GM18907 (cell line): ENCODE measurements around the gene CCDC178.
"Not testable (repeated sequence)": the region's sequence is repeated elsewhere in the genome, so short reads cannot be mapped to it uniquely, and the experiment has no call there.

Source experiments
- ATAC-seq: cut with Tn5 transposase; IDR thresholded peaks from one replicate; pipeline ENCODE4 v1.9.1; 2021; ENCODE audit warnings: mild to moderate bottlenecking, moderate library complexity; ENCODE audit not compliant: unreplicated experiment

CCDC178 gene

DNA sequence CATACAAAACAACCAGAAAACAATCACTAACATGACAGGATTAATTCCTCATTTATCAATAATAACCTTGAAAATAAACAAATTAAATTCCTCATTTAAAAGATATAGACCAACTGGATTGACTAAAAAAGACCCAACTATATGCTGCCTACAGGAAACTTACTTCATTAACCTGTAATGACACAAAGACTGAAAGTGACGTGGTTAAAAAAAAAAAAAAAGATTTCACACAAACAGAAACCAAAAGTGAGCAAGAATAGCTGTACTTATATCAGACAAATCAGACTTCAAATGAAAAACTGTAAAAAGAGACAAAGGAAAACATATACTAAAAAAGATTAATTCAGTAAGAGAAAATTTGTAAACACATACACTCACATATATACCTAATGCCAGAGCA is 201.2 kb downstream of the CCDC178 start:
- peak; percentile 75 for ATAC-seq

DNA sequence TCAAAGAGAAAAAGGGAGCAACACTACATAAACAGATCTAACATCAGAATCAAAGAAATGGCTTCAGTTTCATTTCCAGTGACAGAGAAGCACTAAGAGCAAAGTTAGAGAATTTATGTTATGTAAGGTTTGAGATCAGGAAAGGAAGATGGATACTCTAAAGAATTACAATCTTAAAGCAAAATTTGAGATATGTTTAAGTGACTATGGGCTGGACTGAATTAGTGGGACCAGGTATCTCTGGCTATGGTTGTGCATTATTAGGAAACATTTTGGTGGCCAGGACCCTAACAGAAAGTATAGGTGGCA is 208.2 kb downstream of the CCDC178 start:
- peak; percentile 28 for ATAC-seq

DNA sequence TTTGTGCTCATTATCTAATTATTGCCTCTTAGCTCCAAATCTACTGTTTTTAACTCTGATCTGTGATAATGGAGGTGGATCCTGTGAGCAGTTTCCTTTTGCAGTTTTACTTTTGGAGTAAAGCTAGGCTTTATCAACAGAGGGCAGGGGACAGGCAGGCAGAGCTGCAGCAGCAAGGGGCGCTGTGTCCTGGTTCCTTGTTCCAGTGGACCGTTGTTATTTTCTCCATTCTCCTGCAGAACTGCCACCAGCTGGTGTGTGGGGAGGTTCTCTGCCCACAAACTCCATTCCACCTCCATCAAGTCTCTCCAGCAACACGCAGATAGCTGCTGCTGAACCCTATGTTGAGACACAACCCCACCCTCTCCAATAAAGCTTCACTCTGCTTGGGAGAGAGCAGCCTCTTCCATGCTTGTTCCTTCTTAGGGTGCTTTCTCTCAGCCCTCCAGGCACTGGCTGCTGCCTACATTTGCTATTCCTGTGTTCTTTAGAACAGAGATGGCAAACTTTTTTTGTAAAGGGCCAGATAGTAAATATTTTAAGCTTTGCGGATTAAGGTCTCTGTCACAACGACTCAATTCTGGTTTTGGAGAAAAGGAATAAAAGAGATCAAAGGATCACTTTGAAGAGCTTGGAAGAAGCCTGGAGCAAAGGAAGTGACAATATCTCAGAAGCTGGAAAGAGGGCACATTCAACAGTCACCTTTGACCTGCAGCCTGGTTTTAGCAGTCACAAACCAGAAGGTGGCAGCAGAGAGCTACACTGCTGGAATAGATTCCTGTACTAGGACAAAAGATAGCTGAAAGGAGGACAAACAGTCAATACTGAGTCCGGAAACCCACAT is 208.8 kb downstream of the CCDC178 start:
- ATAC-seq, result peak; percentile 96

DNA sequence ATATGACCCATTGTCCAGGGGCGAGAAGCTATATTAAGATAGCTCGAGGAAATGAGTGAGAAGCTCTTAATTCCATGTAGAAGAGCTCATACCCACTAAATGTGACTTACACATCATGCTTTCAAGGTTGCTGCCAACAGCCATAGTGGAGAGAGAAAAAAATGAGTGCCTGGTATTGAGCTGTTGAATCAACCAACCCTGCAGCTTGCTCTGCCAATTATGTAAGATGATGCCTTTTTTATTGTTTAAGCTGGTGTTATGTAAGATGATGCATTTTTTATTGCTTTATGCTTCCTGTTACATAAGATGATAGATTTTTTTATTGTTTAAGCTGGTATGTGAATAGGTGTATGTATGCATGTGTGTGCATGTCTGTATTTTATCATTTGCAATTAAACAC is 228.2 kb downstream of the CCDC178 start:
- ATAC-seq, result no peak

DNA sequence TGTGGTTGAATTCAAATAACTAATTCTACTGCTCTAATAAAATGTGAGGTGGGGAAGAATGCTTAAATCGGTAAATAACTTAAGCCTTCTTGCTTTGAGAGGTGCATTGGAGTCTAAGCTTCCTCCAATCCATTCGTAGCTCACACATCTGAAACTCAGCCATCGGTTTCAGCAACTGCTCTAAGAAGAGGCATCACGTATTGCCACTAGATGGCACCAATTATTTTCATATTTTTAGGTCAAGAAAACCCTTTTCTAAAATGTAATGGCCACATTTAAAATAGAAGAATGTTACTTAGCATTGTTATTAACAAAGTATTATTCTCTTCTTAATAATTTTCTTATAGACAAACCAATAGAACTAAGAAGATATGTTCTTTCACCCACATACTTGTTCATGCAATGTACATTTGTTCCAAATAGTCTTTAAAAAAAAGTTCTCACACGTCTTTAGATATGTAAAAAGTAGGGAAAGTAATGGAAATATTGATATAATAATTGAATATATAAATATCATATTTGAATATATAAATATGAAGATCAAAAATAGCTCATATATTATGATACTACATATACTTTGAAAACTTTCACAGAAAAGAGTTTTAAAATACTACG is 229.8 kb downstream of the CCDC178 start:
- peak; percentile 62 for ATAC-seq

DNA sequence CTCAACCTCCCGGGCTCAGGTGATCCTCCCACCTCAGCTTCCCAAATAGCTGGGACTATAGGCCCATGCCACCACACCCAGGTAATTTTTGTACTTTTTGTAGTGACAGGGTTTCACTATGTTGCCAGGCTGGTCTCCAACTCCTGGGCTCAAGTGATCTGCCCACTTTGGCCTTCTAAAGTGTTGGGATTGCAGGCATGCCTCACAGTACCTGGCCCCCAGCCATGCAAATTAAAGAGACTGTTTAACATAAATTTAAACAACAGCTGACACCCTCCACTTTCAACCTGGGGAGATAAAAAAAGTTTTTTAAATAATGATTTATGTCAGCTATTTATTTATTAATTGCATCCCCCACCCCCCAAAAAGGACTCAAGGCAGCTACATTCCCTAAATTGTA is 234.7 kb downstream of the CCDC178 start:
- ATAC-seq, result no peak

DNA sequence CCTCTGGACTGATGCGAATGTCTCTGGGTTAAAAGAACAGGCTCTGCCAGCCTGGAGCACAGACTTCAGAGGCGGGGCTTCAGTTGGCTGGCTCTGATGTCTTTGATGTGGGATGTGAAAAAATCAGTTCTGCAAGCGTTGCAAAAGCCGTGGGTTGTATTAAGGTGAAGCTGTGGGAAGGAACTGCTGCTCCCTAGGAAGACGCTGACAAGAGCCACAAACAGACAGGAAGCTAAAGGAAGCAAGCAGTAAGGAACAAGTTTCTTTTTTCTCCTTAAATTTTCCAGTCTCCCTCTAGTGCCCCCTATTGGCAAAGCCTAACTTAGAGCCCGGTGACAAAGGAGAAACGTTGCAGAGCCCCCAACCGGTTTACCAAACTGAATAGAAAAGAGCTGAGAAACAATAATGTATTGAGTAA is 239.0 kb downstream of the CCDC178 start:
- no peak for ATAC-seq

DNA sequence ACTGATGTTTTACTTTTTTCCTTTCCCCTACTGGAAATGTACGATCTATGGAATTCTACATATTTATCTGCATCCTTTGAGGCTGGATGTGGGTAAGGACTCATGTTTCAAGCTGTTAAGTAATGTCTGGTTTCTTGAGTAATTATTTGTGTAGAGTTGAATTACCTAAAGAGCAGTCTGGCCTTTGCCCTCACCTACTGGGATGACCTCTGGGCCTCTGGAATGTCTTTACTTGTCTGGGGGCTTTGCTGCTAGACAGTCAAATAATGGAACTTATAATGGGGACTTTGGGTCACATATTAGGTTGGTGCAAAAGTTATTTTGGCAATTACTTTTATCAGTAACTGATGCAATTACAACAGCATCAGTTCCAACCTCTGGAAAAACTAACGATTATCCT is 244.7 kb downstream of the CCDC178 start:
- ATAC-seq, result no peak

DNA sequence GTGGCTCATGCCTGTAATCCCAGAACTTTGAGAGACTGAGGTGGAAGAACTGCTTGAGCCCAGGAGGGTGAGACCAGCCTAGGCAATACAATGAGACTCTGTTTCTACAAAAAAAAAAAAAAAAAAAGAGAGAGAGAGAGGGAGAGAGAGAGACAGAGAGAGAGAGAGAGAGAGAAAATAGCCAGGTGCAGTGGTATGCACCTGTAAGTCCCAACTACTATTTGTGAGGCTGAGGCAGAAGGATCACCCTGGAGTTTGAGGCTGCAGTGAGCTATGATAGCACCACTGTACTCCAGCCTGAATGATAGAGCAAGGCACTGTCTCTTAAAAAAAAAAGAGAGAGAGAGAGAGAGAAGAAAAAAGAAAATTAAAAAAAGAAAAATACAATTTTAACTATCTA is 245.7 kb downstream of the CCDC178 start:
- no peak for ATAC-seq

DNA sequence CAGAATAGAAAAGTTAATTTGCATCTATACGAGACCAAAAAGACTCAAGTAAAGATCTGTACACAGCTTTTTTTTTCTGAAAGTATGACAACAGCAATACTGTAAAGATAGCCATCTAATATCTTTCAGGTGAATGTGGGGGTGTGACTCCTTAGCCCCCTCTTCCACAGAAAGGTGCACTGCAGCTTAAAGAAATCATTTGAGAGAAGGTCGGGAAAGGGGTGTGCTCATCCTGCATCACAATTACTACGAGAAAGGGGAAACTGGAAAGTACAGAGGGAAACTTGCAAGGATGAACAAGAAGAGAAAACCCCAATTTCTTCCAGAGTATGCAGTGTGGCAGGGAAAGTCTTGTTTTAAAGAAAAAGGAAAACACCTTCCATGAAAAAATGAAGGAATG is 255.6 kb downstream of the CCDC178 start:
- ATAC-seq, result no peak

DNA sequence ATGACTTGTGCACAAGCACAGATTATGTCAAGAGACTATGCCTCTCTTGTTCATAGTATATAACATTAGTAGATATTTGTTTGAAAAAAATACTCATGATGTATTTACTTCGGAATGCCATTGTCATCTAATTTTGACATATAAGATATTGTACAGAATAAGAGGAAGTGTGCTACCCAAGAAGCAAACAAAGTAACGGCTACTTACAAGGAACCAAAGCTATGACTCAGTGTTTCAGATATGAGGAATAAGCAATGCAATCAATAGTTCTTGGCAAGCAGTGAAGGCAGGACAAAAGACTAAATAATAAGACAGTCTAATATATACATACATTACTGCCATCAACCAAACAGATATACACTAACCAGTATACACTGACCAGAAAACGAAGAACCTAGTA is 256.3 kb downstream of the CCDC178 start:
- no peak for ATAC-seq

DNA sequence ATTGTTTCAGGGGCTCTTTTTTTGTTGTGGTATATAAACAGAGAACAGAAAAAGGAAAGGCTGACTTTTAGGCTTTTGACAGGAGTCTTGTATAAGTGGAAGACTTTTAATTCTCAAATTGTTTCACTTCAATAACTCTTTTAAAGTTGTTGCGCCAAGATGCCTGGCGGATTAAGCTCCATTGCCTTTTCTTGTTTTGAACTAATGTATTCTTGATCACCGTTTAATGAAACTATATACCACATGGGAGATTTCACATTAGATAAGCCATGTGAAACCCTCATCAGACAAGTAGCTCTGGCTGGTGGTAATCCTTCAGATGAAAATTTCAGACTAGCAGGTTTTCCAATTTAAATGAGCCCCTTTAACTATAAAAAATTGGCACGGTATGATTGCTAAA is 257.4 kb downstream of the CCDC178 start:
- no peak for ATAC-seq

DNA sequence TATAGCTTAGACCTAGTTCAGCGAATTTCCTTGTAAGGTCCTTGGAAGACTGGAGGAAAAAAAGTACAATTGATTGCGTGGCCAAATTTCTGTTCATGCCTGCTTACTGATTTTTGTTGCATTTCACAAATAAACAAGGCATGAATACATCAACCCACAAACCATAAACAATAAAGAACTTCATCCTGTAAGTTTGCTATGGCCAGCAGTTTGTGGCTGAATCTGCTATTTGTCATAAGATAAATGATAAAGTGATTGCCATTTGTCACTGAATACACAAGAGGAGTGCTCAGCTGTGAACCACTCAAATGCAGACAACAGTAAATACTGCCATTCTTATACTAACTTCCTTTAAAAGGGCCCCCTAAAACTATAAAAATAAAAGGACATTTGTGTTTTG is 259.5 kb downstream of the CCDC178 start:
- no peak for ATAC-seq

DNA sequence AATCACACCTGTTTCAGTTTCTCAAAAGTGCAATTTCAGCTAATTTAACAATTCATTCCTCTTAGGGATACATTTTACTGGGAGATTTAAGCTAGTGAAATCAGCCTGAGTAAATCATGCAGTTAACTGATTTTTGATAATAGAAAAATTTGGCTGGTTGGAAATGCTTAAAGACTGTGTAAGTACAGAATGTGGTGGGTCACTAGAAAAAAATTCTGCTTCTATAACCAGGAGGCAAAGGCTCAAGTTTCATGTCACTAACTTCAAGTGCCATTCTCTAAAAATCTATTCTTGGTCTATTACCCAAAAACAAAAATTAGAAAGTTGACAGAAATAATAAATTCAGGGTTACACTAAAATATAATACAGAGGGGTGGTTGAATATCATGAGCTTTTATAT is 271.3 kb downstream of the CCDC178 start:
- no peak for ATAC-seq

DNA sequence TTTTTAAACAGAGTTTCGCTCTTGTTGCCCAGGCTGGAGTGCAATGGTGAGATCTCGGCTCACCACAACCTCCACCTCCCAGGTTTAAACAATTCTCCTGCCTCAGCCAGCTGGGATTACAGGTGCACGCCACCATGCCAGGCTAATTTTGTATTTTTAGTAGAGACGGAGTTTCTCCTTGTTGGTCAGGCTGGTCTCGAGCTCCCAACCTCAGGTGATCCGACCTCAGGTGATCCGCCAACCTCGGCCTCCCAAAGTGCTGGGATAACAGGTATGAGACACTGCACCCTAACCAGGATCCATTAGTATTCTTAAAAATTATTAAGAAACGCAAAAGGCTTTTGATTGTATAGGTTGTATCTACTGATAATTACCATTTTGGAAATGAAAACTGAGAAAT is 276.4 kb downstream of the CCDC178 start:
- ATAC-seq, result not testable (repeated sequence)

DNA sequence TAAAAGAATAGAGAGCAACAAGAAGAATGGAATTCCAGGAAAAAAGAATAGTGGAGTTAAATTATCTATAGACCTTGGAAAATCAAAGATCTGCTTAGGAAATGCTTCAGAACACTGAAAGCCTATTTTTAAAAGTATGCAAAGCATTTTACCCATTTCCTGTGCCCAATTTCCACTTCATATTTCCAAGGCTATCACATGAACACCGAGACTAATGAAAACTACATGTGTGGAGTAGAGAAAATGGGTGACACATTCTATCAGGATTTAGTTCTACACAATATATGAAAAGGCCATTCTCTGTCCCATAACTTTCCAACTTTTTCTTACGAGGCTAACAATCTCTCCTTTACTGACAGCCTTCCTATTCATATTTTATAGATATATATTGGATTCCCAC is 279.4 kb downstream of the CCDC178 start:
- no peak for ATAC-seq

DNA sequence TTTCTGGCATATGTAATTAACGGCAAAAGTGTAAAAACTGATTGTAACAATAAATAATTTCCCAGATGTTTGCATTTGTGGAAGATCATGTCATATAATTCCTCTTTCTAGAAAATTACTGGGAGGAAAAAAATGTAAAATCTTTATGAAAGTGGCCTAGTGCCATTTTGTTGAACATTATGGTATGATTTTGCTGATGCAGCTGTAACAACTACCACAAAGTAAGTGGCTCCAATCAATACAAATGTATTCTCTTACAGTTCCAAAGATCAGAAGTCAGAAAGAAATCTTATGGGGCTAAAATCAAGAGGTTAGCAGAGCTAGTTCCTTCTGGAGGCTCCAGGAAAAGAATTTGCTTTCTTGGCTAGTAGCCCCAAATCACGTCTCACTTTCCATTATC is 281.4 kb downstream of the CCDC178 start:
- ATAC-seq, result no peak

DNA sequence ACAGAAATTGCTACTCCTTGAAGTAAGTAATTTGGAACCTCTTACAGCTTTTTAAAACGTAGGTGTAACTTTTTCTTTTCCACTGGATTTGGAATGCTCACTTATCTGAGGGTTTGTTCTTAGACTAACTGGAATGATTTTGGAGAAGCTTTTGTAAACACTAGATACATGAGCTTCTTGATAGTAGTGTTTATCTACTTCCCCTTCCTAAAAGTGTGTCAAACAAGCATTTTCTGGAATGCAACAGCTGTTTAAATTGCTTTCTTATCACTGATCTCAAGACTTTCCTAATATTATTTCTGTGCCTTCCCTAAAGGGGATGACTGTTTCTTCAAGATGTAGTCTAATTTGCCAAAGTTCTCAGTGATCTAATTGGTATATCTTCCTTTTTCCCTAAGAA is 282.6 kb downstream of the CCDC178 start:
- no peak for ATAC-seq

DNA sequence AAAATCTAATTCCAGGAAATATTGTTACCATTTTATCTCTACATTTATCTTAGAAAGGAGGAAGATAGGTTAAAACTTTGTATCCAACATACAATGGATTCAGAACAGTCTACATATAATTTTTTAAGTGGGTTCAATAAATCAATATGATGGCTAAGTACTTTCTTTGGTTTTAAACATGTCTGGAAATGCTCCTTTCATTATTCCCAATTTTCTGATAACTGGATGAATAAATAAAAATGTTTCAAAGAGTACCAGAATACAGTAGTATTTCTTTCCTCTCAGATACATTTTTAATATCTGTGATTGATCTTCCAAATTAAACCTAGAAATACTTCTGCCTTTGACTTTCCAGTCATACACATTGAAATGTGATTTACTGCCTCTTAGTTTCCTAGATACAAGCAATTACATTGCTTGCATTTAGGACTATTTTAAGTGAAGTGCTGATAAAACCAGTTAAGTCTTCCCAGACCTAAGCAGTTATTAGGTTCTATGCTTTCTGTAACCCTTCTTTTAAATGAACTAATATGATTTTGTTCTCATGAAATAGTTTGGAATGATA is 283.5 kb downstream of the CCDC178 start:
- ATAC-seq, result no peak

DNA sequence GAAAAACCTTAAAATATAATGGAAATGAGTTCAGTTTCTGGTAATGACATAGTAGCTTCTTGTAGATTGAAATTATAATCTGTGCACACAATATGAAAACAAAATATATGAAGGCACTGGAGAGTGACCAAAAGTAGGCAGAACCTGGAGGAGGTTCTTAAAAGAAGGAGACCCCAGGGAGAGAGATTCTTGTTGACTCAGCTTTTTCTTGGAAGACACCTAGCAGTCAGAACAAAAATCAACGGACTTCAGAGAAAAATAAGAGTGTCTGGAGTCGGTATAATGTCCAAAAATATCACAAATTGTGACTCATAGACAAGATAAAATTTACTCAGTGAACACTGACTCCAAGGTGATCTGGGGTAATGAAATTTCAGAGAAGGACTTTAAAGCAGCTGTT is 286.5 kb downstream of the CCDC178 start:
- ATAC-seq, result no peak

DNA sequence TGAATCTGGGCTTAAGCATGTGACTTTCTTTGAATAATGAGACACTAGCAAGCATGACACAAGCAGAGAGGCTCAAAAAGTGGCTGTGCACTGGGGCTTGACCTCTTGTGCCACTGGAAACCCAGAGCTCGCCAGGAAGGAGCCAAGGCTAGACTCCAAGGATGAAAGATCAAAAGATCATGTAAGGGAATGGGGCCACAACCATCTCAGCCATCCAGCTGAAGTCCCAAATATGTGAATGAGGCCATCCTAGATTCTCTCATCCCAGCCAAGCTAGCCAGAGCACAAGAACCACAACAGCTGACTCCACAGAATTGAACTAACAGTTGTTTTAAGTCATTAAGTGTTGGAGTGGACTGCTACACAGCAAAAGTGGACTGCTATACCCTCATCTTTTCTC is 288.1 kb downstream of the CCDC178 start:
- no peak for ATAC-seq

DNA sequence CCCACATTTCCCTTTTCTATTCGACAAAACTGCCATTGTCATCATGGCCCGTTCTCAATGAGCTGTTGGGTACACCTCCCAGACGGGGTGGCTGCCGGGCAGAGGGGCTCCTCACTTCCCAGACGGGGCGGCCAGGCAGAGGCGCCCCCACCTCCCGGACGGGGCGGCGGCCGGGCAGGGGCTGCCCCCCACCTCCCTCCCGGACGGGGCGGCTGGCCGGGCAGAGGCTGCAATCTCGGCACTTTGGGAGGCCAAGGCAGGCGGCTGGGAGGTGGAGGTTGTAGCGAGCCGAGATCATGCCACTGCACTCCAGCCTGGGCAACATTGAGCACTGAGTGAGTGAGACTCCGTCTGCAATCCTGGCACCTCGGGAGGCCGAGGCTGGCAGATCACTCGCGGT is 292.7 kb downstream of the CCDC178 start:
- not testable (repeated sequence) for ATAC-seq
